Choroid plexus epithelial cell (primary cell): ENCODE results near the gene HAUS8.

Experiments used
- DNase-seq: peaks from one replicate; pipeline ENCODE4 v3.0.0-alpha.2; 2010; ENCODE audit warnings: low read depth
- H3K4me3 ChIP-seq: 2 replicates; pipeline ENCODE4 v1.5.1; 2011; ENCODE audit warnings: low read depth, mild to moderate bottlenecking, control low read depth, low read length, moderate library complexity
- TF ChIP-seq, protein P1 (sequence below): conservative IDR thresholded peaks from 2 replicates; pipeline ENCODE4 v1.5.1; 2011; ENCODE audit warnings: low read depth, mild to moderate bottlenecking, control low read depth, inconsistent platforms, low read length, moderate library complexity

HAUS8 gene

GRCh38 chr19:17073869-17074633 is 1.2 kb downstream of the HAUS8 start:
- DNase-seq, result no peak
- H3K4me3 ChIP-seq, result peak overlapping the region; percentile 94
- TF ChIP-seq, protein P1, sequence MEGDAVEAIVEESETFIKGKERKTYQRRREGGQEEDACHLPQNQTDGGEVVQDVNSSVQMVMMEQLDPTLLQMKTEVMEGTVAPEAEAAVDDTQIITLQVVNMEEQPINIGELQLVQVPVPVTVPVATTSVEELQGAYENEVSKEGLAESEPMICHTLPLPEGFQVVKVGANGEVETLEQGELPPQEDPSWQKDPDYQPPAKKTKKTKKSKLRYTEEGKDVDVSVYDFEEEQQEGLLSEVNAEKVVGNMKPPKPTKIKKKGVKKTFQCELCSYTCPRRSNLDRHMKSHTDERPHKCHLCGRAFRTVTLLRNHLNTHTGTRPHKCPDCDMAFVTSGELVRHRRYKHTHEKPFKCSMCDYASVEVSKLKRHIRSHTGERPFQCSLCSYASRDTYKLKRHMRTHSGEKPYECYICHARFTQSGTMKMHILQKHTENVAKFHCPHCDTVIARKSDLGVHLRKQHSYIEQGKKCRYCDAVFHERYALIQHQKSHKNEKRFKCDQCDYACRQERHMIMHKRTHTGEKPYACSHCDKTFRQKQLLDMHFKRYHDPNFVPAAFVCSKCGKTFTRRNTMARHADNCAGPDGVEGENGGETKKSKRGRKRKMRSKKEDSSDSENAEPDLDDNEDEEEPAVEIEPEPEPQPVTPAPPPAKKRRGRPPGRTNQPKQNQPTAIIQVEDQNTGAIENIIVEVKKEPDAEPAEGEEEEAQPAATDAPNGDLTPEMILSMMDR, result no peak

GRCh38 chr19:17070912-17071311 is 4.3 kb downstream of the HAUS8 start:
- no peak for DNase-seq
- H3K4me3 ChIP-seq, result no peak overlapping the region
- TF ChIP-seq, protein P1, result no peak

DNA sequence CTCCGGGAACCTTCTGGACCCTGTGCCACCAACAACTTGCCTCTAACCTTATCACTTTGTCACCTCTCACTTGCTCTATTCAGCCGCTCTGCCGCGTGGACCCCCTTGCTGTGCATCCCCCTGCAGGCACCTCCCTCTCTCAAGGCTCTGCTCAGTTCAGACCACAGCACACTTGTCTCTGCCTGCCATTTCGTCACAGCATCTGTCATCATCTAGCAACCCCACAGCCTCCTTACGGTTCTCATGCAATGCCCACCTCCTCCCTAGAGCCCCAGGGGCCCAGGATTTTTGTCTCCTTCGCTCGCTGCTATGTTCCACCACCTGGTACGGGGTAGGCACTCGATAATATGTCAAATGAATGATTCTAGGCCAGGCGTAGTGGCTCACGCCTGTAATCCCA is 4.8 kb downstream of the HAUS8 start:
- H3K4me3 ChIP-seq, result no peak overlapping the region
- TF ChIP-seq, protein P1, result no peak
- no peak for DNase-seq

- no peak for DNase-seq
- no peak overlapping the region for H3K4me3 ChIP-seq
- TF ChIP-seq, protein P1, result no peak
Observed at GRCh38 chr19:17069193-17069592, 6.1 kb downstream of the HAUS8 start.

DNA sequence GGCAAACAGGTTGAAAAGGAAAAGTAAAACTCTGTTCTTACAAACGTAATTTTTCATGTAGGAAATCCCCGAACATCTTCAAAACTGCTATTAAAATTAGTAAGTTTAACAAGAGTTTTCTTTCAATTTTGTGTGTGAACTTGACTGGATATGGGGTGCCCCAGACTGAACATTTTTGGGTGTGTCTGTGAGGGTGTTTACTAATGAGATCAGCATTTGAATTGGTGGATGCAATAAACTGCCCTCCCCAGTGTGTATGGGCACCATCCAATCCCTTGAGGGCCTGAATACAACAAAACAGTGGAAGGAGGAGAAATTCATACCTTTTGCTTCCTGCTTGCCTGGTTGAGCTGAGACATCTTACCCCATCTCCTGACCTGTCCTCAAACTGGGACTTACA is 11.8 kb downstream of the HAUS8 start:
- no peak overlapping the region for H3K4me3 ChIP-seq
- no peak for DNase-seq
- TF ChIP-seq, protein P1, result no peak

- no peak overlapping the region for H3K4me3 ChIP-seq
- TF ChIP-seq, protein P1, result no peak
Observed at GRCh38 chr19:17061691-17062090, 13.6 kb downstream of the HAUS8 start.

GRCh38 chr19:17061205-17061604 is 14.0 kb downstream of the HAUS8 start:
- no peak overlapping the region for H3K4me3 ChIP-seq
- TF ChIP-seq, protein P1, result no peak
- DNase-seq, result no peak

More at GRCh38 chr19:17061691-17062090, 13.6 kb downstream of the HAUS8 start:
- no peak for DNase-seq
